Astrocyte of the spinal cord (primary cell): ENCODE data around the gene INPP5D.

Experiments
- DNase-seq: peaks from one replicate; pipeline ENCODE4 v3.0.0; 2011; ENCODE audit warnings: low read depth, low spot score
- H3K4me3 ChIP-seq: 2 replicates; pipeline ENCODE4 v1.5.1; 2011; ENCODE audit warnings: low read depth, mild to moderate bottlenecking, low read length, moderate library complexity
- CTCF ChIP-seq: IDR thresholded peaks from 2 replicates; pipeline ENCODE4 v1.5.1; 2012; ENCODE audit warnings: low read depth, mild to moderate bottlenecking, low read length, inconsistent platforms
- in situ Hi-C: cut with HindIII; loops from 2 replicates; pipeline ENCODE4 v1.10.0; 2017; ENCODE audit warnings: low sequenced_read_pairs

INPP5D gene

GRCh38 chr2:233228376-233228775 lies 168.2 kb downstream of the INPP5D start:
- DNase-seq, result no peak
- in situ Hi-C loops, result no loop called here
- TF ChIP-seq CTCF, result no peak
- H3K4me3 ChIP-seq, result no peak overlapping the region

GRCh38 chr2:233233618-233234230 lies 173.6 kb downstream of the INPP5D start:
- in situ Hi-C loops, result no loop called here
- no peak overlapping the region for H3K4me3 ChIP-seq
- no peak for DNase-seq
- TF ChIP-seq CTCF, result no peak

GRCh38 chr2:233234264-233234663 lies 174.1 kb downstream of the INPP5D start:
- TF ChIP-seq CTCF, result no peak
- DNase-seq, result no peak
- in situ Hi-C loops, result no loop called here
- no peak overlapping the region for H3K4me3 ChIP-seq

GRCh38 chr2:233234996-233235395 lies 174.9 kb downstream of the INPP5D start:
- no peak overlapping the region for H3K4me3 ChIP-seq
- in situ Hi-C loops, result no loop called here
- no peak for DNase-seq
- no peak for TF ChIP-seq CTCF

GRCh38 chr2:233235977-233236376 lies 175.8 kb downstream of the INPP5D start:
- in situ Hi-C loops, result no loop called here
- no peak overlapping the region for H3K4me3 ChIP-seq
- DNase-seq, result no peak
- no peak for TF ChIP-seq CTCF

GRCh38 chr2:233236820-233237589 lies 176.9 kb downstream of the INPP5D start:
- TF ChIP-seq CTCF, result no peak
- H3K4me3 ChIP-seq, result no peak overlapping the region
- in situ Hi-C loops, result no loop called here
- no peak for DNase-seq
